Neural cell (in vitro differentiated cells): ENCODE measurements around the gene CPSF4L. TPM values are rescaled to one million over a fixed set of nuclear protein-coding genes. Genes with fewer than 3 reads are reported as not detected.

Experiments used
- H2AFZ ChIP-seq: fragments of 200-600, 300-800 bp; sonication (generic), shearing (Covaris generic); 2 replicates; pipeline ENCODE4 v1.6.0; 2014; ENCODE audit warnings: low read depth, mild to moderate bottlenecking, antibody characterized with exemption, low read length, moderate library complexity
- H3F3A ChIP-seq: fragments of 200-600 bp; shearing (Covaris generic); 2 replicates; pipeline ENCODE4 v1.6.1; 2016; ENCODE audit warnings: mild to moderate bottlenecking, moderate library complexity, mixed read lengths, antibody characterized with exemption, low read length; ENCODE audit not compliant: insufficient read depth, poor library complexity, severe bottlenecking
- H3K27ac ChIP-seq: fragments of 200-600, 300-800 bp; sonication (generic), shearing (Covaris generic); 2 replicates; pipeline ENCODE4 v1.5.1; 2014; ENCODE audit warnings: mild to moderate bottlenecking, low read length, moderate library complexity
- H3K27me3 ChIP-seq: fragments of 300-800, 200-600 bp; sonication (generic), shearing (Covaris generic); 2 replicates; pipeline ENCODE4 v1.6.0; 2014; ENCODE audit warnings: mild to moderate bottlenecking, low read depth, low read length, moderate library complexity; ENCODE audit not compliant: insufficient read depth
- H3K36me3 ChIP-seq: fragments of 300-800, 200-600 bp; sonication (generic), shearing (Covaris generic); 2 replicates; pipeline ENCODE4 v1.5.1; 2014; ENCODE audit warnings: mild to moderate bottlenecking, antibody characterized with exemption, low read length, moderate library complexity; ENCODE audit not compliant: insufficient read depth
- H3K4me2 ChIP-seq: fragments of 300-800, 200-600 bp; sonication (generic), shearing (Covaris generic); 2 replicates; pipeline ENCODE4 v1.6.0; 2014; ENCODE audit warnings: mild to moderate bottlenecking, low read length
- H3K4me3 ChIP-seq: fragments of 300-800, 200-600 bp; sonication (generic), shearing (Covaris generic); 2 replicates; pipeline ENCODE4 v1.5.1; 2014; ENCODE audit warnings: mild to moderate bottlenecking, low read length, moderate library complexity
- H3K79me2 ChIP-seq: fragments of 200-600 bp; shearing (Covaris generic); replicated peaks from 2 replicates; pipeline ENCODE4 v1.6.0; 2014; ENCODE audit warnings: mild to moderate bottlenecking, low read length, moderate library complexity; ENCODE audit not compliant: insufficient read depth
- H3K9ac ChIP-seq: fragments of 300-800, 200-600 bp; sonication (generic), shearing (Covaris generic); 2 replicates; pipeline ENCODE4 v1.6.1; 2016; ENCODE audit warnings: mild to moderate bottlenecking, low read length, mixed read lengths
- H3K9me2 ChIP-seq: fragments of 200-600 bp; shearing (Covaris generic); 2 replicates; pipeline ENCODE4 v1.6.1; 2016; ENCODE audit warnings: mild to moderate bottlenecking, low read length, mixed read lengths; ENCODE audit not compliant: insufficient read depth
- H3K9me3 ChIP-seq: fragments of 200-600, 300-800 bp; sonication (generic), shearing (Covaris generic); 2 replicates; pipeline ENCODE4 v1.6.1; 2016; ENCODE audit warnings: mild to moderate bottlenecking, mixed run types, low read length, moderate library complexity, mixed read lengths
- H4K20me1 ChIP-seq: fragments of 200-600 bp; shearing (Covaris generic); 2 replicates; pipeline ENCODE4 v1.6.1; 2016; ENCODE audit warnings: mild to moderate bottlenecking, mixed run types; ENCODE audit not compliant: insufficient read depth
- EP300 ChIP-seq: fragments of 450-650 bp; conservative IDR thresholded peaks from 2 replicates; pipeline ENCODE4 v1.6.1; 2014; ENCODE audit warnings: antibody characterized with exemption, mild to moderate bottlenecking, moderate library complexity; ENCODE audit not compliant: poor library complexity, severe bottlenecking
- EZH2 ChIP-seq: fragments of 200-600, 300-800 bp; shearing (Covaris generic), sonication (generic); IDR thresholded peaks from 2 replicates; pipeline ENCODE4 v1.6.1; 2014; ENCODE audit warnings: antibody characterized with exemption, low read length, borderline replicate concordance, mild to moderate bottlenecking; ENCODE audit not compliant: insufficient read depth, poor library complexity, severe bottlenecking
- MXI1 ChIP-seq: fragments of 450-650 bp; conservative IDR thresholded peaks from 2 replicates; pipeline ENCODE4 v1.6.1; 2014; ENCODE audit warnings: antibody characterized with exemption, mild to moderate bottlenecking; ENCODE audit not compliant: poor library complexity, severe bottlenecking
- POLR2AphosphoS5 ChIP-seq: IDR thresholded peaks from 2 replicates; pipeline ENCODE4 v1.6.1; 2012
- RAD21 ChIP-seq: fragments of 450-650 bp; conservative IDR thresholded peaks from 2 replicates; pipeline ENCODE4 v1.6.1; 2014; ENCODE audit warnings: antibody characterized with exemption, mild to moderate bottlenecking, moderate library complexity
- SMC3 ChIP-seq: fragments of 450-650 bp; conservative IDR thresholded peaks from 2 replicates; pipeline ENCODE4 v1.6.1; 2014; ENCODE audit warnings: antibody characterized with exemption, mild to moderate bottlenecking, moderate library complexity; ENCODE audit not compliant: poor library complexity
- TAF1 ChIP-seq: IDR thresholded peaks from 2 replicates; pipeline ENCODE4 v1.6.1; 2012; ENCODE audit warnings: low read depth
- polyA plus RNA-seq: library from polyadenylated mRNA; depleted of rRNA; stranded (reverse); fragments of >200 nt; gene quantifications from 2 replicates; pipeline ENCODE4 v1.2.3, GENCODE V29; 2014
- TF ChIP-seq, protein P1 (sequence below): IDR thresholded peaks from 2 replicates; pipeline ENCODE4 v1.6.1; 2012; ENCODE audit warnings: borderline replicate concordance
- TF ChIP-seq, protein P2 (sequence below): fragments of 450-650 bp; IDR thresholded peaks from 2 replicates; pipeline ENCODE4 v1.5.1; 2014; ENCODE audit warnings: antibody characterized with exemption, mild to moderate bottlenecking, moderate library complexity; ENCODE audit not compliant: poor library complexity, severe bottlenecking

CPSF4L gene
- polyA plus RNA-seq, 1 donor from 2014 or later: not detected

DNA sequence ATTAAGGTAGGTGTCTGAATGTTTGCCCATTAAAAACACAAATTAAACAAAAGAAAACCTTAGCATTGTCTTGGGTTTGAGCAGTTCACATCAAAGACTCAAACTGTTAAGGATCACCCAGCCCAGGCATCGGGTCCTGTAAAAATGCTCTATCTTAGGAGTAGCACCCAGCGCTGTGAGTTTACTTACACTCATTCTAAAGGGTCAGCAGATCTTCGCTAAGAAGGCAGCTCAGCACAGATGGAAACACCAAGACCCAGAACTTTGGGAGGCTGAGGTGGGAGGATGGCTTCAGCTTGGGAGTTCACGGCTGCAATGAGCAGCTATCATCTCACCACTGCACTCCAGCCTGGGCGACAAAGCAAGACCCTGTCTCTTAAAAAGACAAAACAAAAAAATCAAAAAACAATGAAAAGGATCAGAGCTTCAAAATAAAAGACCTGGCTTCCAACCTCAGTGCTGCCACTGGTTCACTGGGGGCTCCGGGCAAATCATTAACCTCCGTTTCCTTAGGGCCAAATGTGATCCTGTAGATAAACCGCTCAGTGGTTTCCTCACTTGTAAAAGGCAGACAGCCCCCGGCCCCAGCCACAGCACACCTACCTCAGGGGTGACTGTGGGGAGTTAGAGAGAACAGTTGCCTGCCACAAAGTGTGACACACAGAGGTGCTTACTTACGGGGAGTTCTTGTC lies 57.7 kb downstream of the CPSF4L start:
- no peaks in the 10 kb centered on the region for H3K79me2 ChIP-seq

DNA sequence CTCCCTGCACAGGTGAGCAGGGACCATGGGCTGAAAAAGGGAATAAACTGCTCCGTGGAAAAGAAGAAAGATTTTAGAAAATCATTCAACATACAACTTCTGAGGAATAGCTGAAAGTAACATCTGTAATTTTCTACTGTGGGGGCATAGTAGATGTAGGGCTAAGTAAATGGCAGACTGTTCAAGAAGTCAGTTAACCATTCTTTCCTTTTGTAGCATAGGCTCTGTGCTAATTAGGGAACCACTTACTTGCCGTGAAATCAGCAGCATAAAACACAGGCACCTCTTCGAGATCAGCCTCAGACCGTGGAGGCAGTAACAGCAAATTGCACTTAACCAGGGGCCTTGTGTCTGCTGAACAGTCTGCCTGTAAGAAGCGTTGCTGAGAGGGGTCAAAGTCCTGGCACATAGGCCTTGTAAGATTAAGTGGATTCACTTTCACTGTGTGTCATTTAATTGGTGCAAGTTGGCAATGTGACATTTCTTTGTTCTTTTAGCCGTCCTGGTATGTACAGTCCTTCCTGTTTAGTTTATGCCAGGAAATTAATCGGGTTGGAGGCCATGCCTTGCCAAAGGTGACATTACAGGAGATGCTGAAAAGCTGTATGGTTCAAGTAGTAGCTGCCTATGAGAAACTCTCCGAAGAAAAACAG lies 58.4 kb downstream of the CPSF4L start:
- no peak overlapping the region for H2AFZ ChIP-seq
- TF ChIP-seq POLR2AphosphoS5: no peak
- no peak for TF ChIP-seq EP300
- no peak for TF ChIP-seq RAD21
- TF ChIP-seq MXI1: no peak
- no peak for TF ChIP-seq TAF1
- TF ChIP-seq EZH2: no peak
- no peak overlapping the region for H3K27ac ChIP-seq
- no peak overlapping the region for H3K4me3 ChIP-seq
- no peaks in the 10 kb centered on the region for H3K9me3 ChIP-seq
- H3K79me2 ChIP-seq: no peaks in the 10 kb centered on the region
- no peaks in the 10 kb centered on the region for H3F3A ChIP-seq
- no peak overlapping the region for H3K9ac ChIP-seq
- H4K20me1 ChIP-seq: no peaks in the 10 kb centered on the region
- no peak overlapping the region for H3K4me2 ChIP-seq
- H3K36me3 ChIP-seq: peaks cover 8% of the 10 kb centered on the region
- no peaks in the 10 kb centered on the region for H3K9me2 ChIP-seq
- H3K27me3 ChIP-seq: no peaks in the 10 kb centered on the region

More for the DNA sequence above, 57.7 kb downstream of the CPSF4L start:
- no peaks in the 10 kb centered on the region for H3K27me3 ChIP-seq
- H3F3A ChIP-seq: no peaks in the 10 kb centered on the region
- no peak overlapping the region for H3K4me3 ChIP-seq
- H3K9me3 ChIP-seq: no peaks in the 10 kb centered on the region
- TF ChIP-seq, protein P1, sequence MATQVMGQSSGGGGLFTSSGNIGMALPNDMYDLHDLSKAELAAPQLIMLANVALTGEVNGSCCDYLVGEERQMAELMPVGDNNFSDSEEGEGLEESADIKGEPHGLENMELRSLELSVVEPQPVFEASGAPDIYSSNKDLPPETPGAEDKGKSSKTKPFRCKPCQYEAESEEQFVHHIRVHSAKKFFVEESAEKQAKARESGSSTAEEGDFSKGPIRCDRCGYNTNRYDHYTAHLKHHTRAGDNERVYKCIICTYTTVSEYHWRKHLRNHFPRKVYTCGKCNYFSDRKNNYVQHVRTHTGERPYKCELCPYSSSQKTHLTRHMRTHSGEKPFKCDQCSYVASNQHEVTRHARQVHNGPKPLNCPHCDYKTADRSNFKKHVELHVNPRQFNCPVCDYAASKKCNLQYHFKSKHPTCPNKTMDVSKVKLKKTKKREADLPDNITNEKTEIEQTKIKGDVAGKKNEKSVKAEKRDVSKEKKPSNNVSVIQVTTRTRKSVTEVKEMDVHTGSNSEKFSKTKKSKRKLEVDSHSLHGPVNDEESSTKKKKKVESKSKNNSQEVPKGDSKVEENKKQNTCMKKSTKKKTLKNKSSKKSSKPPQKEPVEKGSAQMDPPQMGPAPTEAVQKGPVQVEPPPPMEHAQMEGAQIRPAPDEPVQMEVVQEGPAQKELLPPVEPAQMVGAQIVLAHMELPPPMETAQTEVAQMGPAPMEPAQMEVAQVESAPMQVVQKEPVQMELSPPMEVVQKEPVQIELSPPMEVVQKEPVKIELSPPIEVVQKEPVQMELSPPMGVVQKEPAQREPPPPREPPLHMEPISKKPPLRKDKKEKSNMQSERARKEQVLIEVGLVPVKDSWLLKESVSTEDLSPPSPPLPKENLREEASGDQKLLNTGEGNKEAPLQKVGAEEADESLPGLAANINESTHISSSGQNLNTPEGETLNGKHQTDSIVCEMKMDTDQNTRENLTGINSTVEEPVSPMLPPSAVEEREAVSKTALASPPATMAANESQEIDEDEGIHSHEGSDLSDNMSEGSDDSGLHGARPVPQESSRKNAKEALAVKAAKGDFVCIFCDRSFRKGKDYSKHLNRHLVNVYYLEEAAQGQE: no peak
- no peak for TF ChIP-seq SMC3
- TF ChIP-seq RAD21: no peak
- no peak for TF ChIP-seq TAF1
- TF ChIP-seq, protein P2, sequence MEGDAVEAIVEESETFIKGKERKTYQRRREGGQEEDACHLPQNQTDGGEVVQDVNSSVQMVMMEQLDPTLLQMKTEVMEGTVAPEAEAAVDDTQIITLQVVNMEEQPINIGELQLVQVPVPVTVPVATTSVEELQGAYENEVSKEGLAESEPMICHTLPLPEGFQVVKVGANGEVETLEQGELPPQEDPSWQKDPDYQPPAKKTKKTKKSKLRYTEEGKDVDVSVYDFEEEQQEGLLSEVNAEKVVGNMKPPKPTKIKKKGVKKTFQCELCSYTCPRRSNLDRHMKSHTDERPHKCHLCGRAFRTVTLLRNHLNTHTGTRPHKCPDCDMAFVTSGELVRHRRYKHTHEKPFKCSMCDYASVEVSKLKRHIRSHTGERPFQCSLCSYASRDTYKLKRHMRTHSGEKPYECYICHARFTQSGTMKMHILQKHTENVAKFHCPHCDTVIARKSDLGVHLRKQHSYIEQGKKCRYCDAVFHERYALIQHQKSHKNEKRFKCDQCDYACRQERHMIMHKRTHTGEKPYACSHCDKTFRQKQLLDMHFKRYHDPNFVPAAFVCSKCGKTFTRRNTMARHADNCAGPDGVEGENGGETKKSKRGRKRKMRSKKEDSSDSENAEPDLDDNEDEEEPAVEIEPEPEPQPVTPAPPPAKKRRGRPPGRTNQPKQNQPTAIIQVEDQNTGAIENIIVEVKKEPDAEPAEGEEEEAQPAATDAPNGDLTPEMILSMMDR: no peak
- TF ChIP-seq EZH2: no peak
- TF ChIP-seq POLR2AphosphoS5: no peak
- no peak for TF ChIP-seq MXI1
- TF ChIP-seq EP300: no peak
- H3K9me2 ChIP-seq: no peaks in the 10 kb centered on the region
- H3K4me2 ChIP-seq: no peak overlapping the region
- H3K27ac ChIP-seq: no peak overlapping the region
- H4K20me1 ChIP-seq: no peaks in the 10 kb centered on the region
- H3K36me3 ChIP-seq: peaks cover 7% of the 10 kb centered on the region
- no peak overlapping the region for H2AFZ ChIP-seq
- no peak overlapping the region for H3K9ac ChIP-seq
